HepG2 (cell line): ENCODE measurements around the gene TXNL4A. TPM values are rescaled to one million over a fixed set of nuclear protein-coding genes. Genes with fewer than 3 reads are reported as not detected.
A peak's percentile ranks its signal among the peaks of the same experiment; 100 is the strongest.

ENCODE experiments used
- ATM ChIP-seq: fragments of 450-650 bp; IDR thresholded peaks from 2 replicates; pipeline ENCODE4 v1.7.1; 2017; ENCODE audit warnings: mild to moderate bottlenecking, borderline replicate concordance
- CBX2 ChIP-seq, 2 experiments: fragments of 200-600 bp in 1 of 2; sonication (generic); formaldehyde crosslinking in 1 of 2; IDR thresholded peaks; 2 replicates each; pipeline versions ENCODE4 v1.7.0 to v1.8.1; 2018 to 2022; ENCODE audit warnings: low read depth in 2 of 2, low read length in 1 of 2, mild to moderate bottlenecking in 1 of 2, missing genetic modification reagents in 1 of 2
- GABPA ChIP-seq, 2 experiments: IDR thresholded peaks; 2 replicates each; pipeline ENCODE4 v1.6.1; 2011 to 2016; ENCODE audit warnings: low read depth in 2 of 2, low read length in 1 of 2, missing biosample characterization in 1 of 2, missing genetic modification characterization in 1 of 2
- GTF3A ChIP-seq: sonication (generic); formaldehyde crosslinking; conservative IDR thresholded peaks from 2 replicates; pipeline ENCODE4 v1.4.0; 2020; ENCODE audit warnings: mild to moderate bottlenecking, missing genetic modification reagents
- HOXA5 ChIP-seq: sonication (generic); formaldehyde crosslinking; IDR thresholded peaks from 2 replicates; pipeline ENCODE4 v1.4.0; 2020; ENCODE audit warnings: missing genetic modification reagents
- ZFP36 ChIP-seq: fragments of 150-350 bp; IDR thresholded peaks from 2 replicates; pipeline ENCODE4 v1.6.1; 2018; ENCODE audit warnings: borderline replicate concordance, low read length, low read depth; ENCODE audit not compliant: partially characterized antibody
- ZFP90 ChIP-seq: sonication (generic); formaldehyde crosslinking; IDR thresholded peaks from 2 replicates; pipeline ENCODE4 v1.8.0; 2022; ENCODE audit warnings: missing genetic modification reagents, mild to moderate bottlenecking, inconsistent platforms, borderline replicate concordance
- ZNF224 ChIP-seq: sonication (generic); formaldehyde crosslinking; IDR thresholded peaks from 2 replicates; pipeline ENCODE4 v1.5.0; 2020; ENCODE audit warnings: mild to moderate bottlenecking, missing genetic modification reagents
- ZNF276 ChIP-seq: sonication (generic); formaldehyde crosslinking; IDR thresholded peaks from 2 replicates; pipeline ENCODE4 v1.4.0; 2020; ENCODE audit warnings: mild to moderate bottlenecking, low read depth, missing genetic modification reagents
- ZNF3 ChIP-seq: IDR thresholded peaks from 2 replicates; pipeline ENCODE4 v1.7.0; 2017; ENCODE audit warnings: inconsistent platforms
- ZNF383 ChIP-seq: sonication (generic); formaldehyde crosslinking; IDR thresholded peaks from 2 replicates; pipeline ENCODE4 v1.4.0; 2020; ENCODE audit warnings: missing genetic modification reagents, mild to moderate bottlenecking, borderline replicate concordance
- ZNF44 ChIP-seq: sonication (generic); formaldehyde crosslinking; IDR thresholded peaks from 2 replicates; pipeline ENCODE4 v1.5.1; 2020; ENCODE audit warnings: mild to moderate bottlenecking, missing genetic modification reagents
- ZNF451 ChIP-seq: sonication (generic); formaldehyde crosslinking; IDR thresholded peaks from 2 replicates; pipeline ENCODE4 v1.5.0; 2020; ENCODE audit warnings: mild to moderate bottlenecking, missing genetic modification reagents
- ZNF678 ChIP-seq: sonication (generic); formaldehyde crosslinking; IDR thresholded peaks from 2 replicates; pipeline ENCODE4 v1.4.0; 2020; ENCODE audit warnings: mild to moderate bottlenecking, missing genetic modification reagents
- ZNF784 ChIP-seq: sonication (generic); formaldehyde crosslinking; IDR thresholded peaks from 2 replicates; pipeline ENCODE4 v1.5.1; 2020; ENCODE audit warnings: missing genetic modification reagents, mild to moderate bottlenecking, borderline replicate concordance
- polyA plus RNA-seq, 8 experiments: library from polyadenylated mRNA; depleted of rRNA in 3 of 8; stranded (reverse) in 7 of 8; unstranded in 1 of 8; fragments of >200 nt; fragmentation: Illumina TruSeq in 4 of 8; extraction: Trizol in 4 of 8; gene quantifications; 2 replicates each; pipeline versions ENCODE4 v1.2.1 to v1.2.3, GENCODE V29; 2011 to 2016; ENCODE audit warnings: low read depth in 4 of 8, missing spikeins in 1 of 8, mixed read lengths in 1 of 8; ENCODE audit not compliant: insufficient read depth in 1 of 8
- total RNA-seq, 5 experiments: library from RNA; depleted of rRNA; stranded (reverse); fragments of >200 nt; fragmentation: Illumina TruSeq; extraction: Trizol; gene quantifications; 2 replicates each; pipeline ENCODE4 v1.2.3, GENCODE V29; 2016; ENCODE audit warnings: low read depth in 1 of 5
- TF ChIP-seq, protein P1 (sequence below): IDR thresholded peaks from 2 replicates; pipeline ENCODE4 v1.6.1; 2016
- TF ChIP-seq, protein P2 (sequence below): sonication (generic); formaldehyde crosslinking; IDR thresholded peaks from 2 replicates; pipeline ENCODE4 v1.4.0; 2020; ENCODE audit warnings: low read depth, missing genetic modification reagents
- TF ChIP-seq, protein P3 (sequence below): sonication (generic); formaldehyde crosslinking; IDR thresholded peaks from 2 replicates; pipeline ENCODE4 v1.4.0; 2020; ENCODE audit warnings: missing genetic modification reagents

Gene TXNL4A
- total and polyA plus RNA-seq, 2 of the 13 experiments (the other 11 are each of a cell fraction or from before 2014, with no cell fraction given) = 172 to 202 TPM

DNA sequence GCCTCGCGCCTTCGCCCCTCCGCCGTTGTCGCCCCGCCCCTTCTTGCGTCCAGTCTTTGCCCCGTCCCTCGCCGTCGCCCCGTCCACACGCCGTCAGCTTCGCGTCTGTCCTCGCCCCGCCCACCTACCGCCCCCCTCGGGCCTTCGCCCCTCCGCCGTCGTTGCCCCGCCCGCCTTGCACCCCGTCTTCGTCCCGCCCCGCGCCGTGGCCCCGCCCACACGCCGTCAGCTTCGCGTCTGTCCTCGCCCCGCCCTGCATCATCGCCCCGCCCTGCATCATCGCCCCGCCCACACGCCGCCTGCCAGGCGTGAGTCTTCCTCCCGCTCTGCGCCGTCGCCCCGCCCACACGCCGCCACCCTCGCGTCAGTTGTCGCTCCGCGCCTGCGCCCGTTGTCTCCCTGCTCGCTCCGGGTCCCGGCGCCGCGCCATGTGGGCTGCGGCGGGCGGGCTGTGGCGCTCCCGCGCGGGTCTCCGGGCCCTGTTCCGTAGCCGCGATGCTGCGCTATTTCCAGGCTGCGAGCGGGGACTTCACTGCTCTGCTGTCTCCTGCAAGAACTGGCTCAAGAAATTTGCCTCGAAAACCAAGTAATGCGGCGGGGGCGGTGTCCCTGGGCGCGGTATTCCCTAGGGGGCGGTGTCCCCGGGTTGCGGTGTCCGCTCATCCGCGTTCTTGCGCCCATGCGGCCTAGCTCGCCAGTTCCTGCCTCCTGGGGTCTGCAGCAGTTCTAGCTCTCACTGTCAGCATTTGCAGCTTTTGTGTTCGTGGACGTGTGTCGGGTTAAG is 45.9 kb upstream of the TXNL4A start, which contains the start of gene RBFA (continued):
- TF ChIP-seq ZNF224 (CRISPR knock-in tag) = peak; percentile 36; the same call in 1 of the 2 replicates
- peak; percentile 87; the same call in 1 of the 2 replicates for TF ChIP-seq HOXA5 (CRISPR knock-in tag)
- TF ChIP-seq ZFP36 = no peak
- peak; percentile 50; the same call in 1 of the 2 replicates for TF ChIP-seq ZFP90 (CRISPR knock-in tag)
- peak; percentile 48; the same call in 1 of the 2 replicates for TF ChIP-seq ZNF784 (CRISPR knock-in tag)
- TF ChIP-seq ATM = no peak
- TF ChIP-seq, protein P1, sequence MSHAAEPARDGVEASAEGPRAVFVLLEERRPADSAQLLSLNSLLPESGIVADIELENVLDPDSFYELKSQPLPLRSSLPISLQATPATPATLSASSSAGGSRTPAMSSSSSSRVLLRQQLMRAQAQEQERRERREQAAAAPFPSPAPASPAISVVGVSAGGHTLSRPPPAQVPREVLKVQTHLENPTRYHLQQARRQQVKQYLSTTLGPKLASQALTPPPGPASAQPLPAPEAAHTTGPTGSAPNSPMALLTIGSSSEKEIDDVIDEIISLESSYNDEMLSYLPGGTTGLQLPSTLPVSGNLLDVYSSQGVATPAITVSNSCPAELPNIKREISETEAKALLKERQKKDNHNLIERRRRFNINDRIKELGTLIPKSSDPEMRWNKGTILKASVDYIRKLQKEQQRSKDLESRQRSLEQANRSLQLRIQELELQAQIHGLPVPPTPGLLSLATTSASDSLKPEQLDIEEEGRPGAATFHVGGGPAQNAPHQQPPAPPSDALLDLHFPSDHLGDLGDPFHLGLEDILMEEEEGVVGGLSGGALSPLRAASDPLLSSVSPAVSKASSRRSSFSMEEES = no peak
- TF ChIP-seq, protein P2, sequence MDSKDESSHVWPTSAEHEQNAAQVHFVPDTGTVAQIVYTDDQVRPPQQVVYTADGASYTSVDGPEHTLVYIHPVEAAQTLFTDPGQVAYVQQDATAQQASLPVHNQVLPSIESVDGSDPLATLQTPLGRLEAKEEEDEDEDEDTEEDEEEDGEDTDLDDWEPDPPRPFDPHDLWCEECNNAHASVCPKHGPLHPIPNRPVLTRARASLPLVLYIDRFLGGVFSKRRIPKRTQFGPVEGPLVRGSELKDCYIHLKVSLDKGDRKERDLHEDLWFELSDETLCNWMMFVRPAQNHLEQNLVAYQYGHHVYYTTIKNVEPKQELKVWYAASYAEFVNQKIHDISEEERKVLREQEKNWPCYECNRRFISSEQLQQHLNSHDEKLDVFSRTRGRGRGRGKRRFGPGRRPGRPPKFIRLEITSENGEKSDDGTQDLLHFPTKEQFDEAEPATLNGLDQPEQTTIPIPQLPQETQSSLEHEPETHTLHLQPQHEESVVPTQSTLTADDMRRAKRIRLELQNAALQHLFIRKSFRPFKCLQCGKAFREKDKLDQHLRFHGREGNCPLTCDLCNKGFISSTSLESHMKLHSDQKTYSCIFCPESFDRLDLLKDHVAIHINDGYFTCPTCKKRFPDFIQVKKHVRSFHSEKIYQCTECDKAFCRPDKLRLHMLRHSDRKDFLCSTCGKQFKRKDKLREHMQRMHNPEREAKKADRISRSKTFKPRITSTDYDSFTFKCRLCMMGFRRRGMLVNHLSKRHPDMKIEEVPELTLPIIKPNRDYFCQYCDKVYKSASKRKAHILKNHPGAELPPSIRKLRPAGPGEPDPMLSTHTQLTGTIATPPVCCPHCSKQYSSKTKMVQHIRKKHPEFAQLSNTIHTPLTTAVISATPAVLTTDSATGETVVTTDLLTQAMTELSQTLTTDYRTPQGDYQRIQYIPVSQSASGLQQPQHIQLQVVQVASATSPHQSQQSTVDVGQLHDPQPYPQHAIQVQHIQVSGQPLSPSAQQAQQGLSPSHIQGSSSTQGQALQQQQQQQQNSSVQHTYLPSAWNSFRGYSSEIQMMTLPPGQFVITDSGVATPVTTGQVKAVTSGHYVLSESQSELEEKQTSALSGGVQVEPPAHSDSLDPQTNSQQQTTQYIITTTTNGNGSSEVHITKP (CRISPR knock-in tag) = peak; percentile 38; the same call in 1 of the 2 replicates
- no peak for TF ChIP-seq CBX2 (IDR thresholded peaks at IDR 0.05; ENCODE audit: low read depth, low read length)
- TF ChIP-seq CBX2 (CRISPR knock-in tag; IDR thresholded peaks at IDR 0.05; ENCODE audit: low read depth) = no peak
- TF ChIP-seq ZNF678 (CRISPR knock-in tag) = 0 out of 2 replicates have a peak, but pooled peaks have one; percentile 87
- TF ChIP-seq GABPA (IDR thresholded peaks at IDR 0.05; ENCODE audit: low read depth, low read length) = no peak
- no peak for TF ChIP-seq GABPA (CRISPR knock-in tag; IDR thresholded peaks at IDR 0.05; ENCODE audit: low read depth)
- peak; percentile 73; the same call in 1 of the 2 replicates for TF ChIP-seq ZNF276 (CRISPR knock-in tag)
- 0 out of 2 replicates have a peak, but pooled peaks have one; percentile 72 for TF ChIP-seq ZNF383 (CRISPR knock-in tag)
- TF ChIP-seq ZNF3 = no peak
- TF ChIP-seq GTF3A (CRISPR knock-in tag) = no peak
- peak; percentile 56; the same call in 1 of the 2 replicates for TF ChIP-seq ZNF451
- 0 out of 2 replicates have a peak, but pooled peaks have one; percentile 71 for TF ChIP-seq ZNF44 (CRISPR knock-in tag)
- TF ChIP-seq, protein P3, sequence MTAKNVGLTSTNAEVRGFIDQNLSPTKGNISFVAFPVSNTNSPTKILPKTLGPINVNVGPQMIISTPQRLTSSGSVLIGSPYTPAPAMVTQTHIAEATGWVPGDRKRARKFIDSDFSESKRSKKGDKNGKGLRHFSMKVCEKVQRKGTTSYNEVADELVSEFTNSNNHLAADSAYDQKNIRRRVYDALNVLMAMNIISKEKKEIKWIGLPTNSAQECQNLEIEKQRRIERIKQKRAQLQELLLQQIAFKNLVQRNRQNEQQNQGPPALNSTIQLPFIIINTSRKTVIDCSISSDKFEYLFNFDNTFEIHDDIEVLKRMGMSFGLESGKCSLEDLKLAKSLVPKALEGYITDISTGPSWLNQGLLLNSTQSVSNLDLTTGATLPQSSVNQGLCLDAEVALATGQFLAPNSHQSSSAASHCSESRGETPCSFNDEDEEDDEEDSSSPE (CRISPR knock-in tag) = peak; percentile 73; the same call in 1 of the 2 replicates
